Putamen (tissue), 1 donor: ENCODE measurements around the gene JAG2.

ENCODE experiments used
- DNase-seq: peaks from one replicate; pipeline ENCODE4 v3.0.0-alpha.2; 2016; ENCODE audit warnings: low spot score

JAG2 gene

DNA sequence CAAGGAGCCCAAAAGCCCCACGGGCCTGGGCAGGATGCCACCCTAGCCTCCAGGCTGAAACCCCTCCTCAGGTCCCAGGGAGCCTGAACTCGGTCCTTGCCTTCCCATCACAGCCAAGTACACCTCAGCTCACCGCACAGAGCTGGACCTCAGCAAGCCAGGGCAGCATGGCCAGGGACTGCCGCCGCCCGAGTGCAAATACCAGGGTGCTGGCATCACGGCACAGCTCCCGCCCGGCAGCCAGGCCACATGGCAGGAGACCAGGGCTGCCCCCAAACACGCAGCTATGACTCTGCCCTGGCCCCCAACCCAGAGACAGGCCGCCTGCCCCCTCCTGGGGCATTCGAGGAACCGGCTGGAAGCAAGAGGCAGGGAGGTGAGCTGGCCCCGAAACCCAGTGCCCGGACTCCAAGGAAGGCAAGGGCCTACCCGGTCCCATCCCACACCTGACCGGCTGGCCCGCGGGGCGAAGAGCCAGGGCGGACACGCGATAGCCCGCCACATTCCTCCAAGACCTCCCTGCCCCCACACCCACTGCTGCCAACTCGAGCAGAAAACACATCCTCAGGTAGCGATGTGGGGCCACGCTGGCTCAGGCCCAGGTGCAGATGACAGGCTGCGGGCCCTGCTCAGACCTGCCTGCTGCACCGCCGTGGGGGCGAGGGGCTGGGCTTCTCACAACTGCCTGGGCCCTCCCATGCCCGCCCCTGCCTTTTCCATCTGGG lies 2.7 kb downstream of the JAG2 start:
- no peak for DNase-seq

DNA sequence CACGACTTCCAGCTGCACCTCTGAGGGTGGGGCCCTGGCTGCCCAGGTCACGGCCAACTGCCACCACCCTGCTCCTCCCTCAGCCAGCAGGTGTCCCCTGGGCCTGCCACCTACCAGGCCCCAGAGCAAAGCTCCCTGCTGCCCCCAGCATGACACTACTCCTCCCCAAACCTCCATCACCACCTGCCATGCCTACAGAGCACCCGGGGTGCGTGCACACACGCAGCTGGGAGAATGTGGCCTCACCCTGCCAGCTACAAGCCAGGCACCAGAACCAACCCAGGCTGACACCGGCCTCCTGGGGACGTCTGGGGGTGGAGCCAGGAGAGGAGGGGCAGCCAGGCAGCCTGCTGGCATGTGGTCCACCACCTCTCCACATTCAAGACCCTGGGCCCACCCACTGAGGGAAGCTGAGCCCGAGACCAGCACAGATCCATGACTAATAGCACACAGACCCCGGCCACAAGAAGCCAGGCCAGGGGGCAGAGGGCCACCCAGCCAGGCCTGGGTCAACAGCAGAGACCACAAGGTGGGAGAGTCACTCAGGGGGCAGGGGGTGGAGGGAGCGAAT lies 3.4 kb downstream of the JAG2 start:
- no peak for DNase-seq

GRCh38 chr14:105163040-105163742 lies 5.4 kb downstream of the JAG2 start:
- no peak for DNase-seq

DNA sequence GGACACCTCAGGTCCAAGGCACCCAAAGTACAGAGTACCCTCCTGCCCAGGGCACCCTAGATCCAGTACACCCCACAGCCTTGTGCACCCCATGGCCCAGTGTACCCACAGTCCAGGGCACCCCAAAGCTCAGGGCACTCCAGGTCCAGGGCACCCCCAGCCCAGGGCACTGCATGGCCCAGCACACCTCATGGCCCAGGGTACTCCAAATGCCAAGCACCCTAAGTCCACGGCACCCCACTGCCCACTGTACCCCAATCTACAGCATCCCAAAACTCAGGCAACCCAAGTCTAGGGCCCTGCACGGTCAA lies 6.0 kb downstream of the JAG2 start:
- no peak for DNase-seq

DNA sequence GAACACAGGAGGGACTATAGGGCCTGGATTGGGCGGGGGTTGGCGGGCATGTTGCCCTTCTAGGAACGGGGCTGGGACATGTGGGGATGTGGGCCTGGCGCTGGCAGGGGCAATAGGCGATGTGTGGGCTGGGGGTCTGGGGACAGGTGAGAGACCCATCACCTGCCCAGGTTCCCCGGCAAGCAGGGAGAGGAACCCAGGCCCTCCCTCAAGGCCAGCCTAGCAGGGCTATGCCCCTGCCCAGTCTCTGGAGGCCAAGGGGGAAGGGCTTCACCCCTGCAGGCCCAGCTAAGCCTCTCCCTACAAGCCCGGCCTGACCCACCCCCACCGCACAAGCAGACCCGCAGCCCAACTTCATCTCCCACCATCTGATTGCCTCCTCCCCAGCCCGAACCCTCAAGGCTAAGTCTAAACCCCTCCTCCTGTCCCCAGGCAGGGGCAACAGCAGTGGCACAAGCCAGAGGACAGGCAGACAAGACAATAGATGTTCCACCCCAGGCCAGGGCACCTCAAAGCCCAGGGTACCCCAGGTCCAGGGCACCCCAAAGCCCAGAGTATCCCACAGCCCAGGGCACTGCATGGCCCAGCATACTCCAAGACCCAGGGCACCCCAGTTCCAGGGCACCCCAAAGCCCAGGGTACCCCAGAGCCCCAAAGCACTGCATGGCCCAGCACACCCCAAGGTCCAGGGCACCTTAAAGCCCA lies 6.5 kb downstream of the JAG2 start:
- DNase-seq = no peak

GRCh38 chr14:105161309-105161708 lies 7.3 kb downstream of the JAG2 start:
- DNase-seq = no peak

GRCh38 chr14:105160776-105161175 lies 7.8 kb downstream of the JAG2 start:
- DNase-seq = no peak

GRCh38 chr14:105159344-105159743 lies 9.2 kb downstream of the JAG2 start:
- no peak for DNase-seq

GRCh38 chr14:105158794-105159193 lies 9.8 kb downstream of the JAG2 start:
- DNase-seq = no peak

- DNase-seq = no peak
These were observed 10.7 kb downstream of the JAG2 start for GRCh38 chr14:105157872-105158271.

DNA sequence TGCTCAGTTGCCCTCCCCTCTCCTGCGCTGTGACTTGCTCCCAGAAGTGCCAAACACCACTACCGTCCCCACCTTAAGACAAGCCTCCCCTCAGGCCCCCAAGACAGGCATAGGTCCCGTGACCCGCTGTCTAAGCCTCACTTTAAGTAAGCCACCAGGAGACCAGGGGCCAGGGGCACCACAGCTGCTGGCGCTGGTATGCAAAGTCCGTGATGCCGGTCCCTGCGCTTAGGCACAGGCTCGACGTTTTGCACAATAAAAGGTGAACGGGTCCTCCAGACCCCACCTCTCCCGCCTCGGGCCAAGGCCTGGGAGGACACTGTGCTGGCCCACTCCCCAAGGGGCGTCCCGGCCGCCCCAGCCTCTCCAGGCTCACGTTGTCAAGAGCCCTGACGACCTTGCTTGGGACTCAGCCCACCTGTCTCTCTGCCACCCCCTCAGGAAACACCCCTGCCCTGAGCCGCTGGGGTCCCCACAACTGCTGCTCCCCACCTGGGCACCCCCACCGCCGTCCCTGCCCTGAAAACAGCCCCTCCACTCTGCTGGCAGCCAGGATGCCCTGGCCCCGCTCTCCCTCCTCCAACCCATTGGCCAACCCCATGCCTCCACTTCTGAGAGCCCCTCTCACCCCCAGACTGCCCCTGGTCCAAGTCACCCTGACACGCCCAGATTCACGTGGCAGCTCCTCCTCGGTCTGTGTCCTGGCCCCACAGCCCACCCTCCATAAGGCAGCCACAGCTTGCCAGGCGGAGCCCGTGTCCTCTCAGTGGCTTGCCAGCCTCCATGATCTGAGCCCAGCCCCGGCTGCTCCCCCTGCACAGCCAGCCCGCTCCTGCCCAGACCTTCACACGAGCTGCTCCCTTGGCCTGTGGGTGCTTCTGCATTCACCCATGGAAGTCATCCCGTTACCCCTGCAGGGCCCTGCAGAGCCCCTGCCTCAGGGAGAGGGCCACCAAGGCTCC lies 11.9 kb downstream of the JAG2 start:
- DNase-seq = no peak

- no peak for DNase-seq
These were observed 12.7 kb downstream of the JAG2 start for GRCh38 chr14:105155681-105156413.

GRCh38 chr14:105155071-105155651 lies 13.4 kb downstream of the JAG2 start:
- no peak for DNase-seq

GRCh38 chr14:105154476-105154871 lies 14.1 kb downstream of the JAG2 start:
- no peak for DNase-seq

DNA sequence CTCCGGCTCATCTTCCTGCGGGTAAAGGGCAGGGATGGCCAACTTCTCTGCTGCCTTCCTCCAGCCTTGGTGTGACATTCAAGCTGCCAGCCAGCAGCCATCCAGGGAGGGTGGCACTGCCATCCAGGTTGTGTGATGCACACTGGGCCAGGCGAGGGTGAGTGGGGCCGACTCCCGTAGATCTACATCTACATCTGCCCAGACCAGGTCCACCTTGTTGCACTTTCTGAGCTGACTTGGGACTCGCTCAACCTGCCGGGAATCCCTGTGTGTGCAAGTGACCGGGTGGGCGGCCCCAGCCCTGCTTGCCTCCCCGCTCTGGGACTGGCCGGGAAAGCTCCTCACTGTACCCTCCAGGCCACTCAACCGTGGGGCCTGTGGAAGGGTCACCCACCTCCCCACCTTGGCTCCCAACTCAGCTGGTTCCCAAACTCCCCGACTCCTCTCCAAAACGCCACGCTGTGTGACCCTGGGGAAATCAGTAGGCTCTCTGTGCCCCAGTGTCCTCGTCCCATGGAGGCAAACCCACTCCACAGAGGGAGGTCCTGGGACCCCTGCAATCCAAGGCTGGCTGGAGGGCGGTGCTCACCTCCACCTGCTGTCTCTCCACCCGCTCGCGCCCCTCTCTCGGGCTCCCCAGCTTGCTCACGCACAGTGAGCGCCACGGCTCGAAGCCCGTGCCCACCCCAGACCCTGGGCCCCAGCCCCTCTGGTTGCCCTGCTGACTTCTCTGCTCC lies 14.7 kb downstream of the JAG2 start:
- no peak for DNase-seq

DNA sequence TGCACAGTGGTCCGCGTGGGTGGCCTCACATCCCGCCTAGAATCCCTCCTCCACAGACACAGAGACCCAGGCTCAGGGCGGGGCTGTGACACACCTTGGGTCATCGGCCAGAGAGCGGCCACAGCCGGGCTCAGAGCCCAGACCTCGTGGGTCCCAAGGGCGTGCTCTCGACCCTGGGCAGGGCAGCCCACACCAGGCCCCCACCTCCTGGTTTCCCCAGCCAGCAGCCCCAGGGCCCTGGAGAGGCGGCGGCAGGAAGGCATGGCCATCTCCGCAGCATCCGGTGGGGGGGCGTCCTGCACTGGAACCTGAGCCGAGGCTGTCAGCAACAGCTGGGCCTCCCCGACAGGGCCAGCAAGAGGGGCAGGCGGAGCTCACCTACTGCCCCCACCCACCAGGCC lies 15.2 kb downstream of the JAG2 start:
- DNase-seq = no peak

GRCh38 chr14:105152794-105153241 lies 15.8 kb downstream of the JAG2 start:
- DNase-seq = no peak

DNA sequence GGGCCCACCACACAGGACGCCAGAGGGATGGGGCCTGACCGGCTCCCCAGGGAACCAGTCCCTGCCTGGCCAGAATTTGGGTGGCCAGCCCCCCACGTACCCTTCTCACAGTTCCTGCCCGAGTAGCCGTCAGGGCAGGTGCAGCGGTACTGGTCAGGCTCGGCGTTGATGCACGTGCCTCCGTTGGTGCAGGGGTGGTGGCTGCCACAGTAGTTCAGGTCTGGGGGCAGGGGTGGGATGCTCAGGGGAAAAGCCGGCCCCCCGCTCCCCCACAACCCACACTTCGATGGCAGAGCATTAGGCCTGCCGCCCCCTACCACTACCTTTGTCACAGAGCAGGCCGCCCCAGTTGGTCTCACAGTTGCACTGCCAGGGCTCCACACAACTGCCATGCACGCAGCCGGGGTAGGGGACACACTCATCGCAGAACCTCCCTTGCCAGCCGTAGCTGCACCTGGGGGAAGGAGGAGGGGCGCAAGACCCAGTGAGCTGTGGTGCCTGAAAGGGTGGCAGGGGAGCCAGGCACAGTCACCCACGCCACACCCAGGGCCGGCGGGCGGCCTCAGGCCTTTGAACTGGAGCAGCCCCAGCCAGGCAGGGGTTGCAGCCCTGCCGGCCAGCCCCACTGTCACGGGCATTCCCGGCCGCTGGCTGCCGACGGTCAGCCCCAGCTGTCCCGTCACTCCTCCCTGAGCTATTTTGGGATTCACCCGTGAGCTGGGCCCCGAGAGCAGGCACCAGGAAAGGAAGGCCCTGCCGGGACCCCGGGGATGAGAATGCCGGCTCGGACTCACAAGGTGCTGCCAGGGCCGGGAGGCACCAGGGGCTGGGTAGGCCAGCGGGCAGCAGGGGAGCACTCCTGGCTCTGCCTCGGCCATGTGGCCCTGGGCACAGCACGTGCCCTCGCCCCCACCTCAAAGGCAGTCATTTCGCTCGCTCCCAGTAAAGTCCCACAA lies 16.5 kb downstream of the JAG2 start:
- no peak for DNase-seq
